HEK293T (cell line): ENCODE measurements around the gene ERC2.

ENCODE experiments used
- CTCF ChIA-PET: fragments of 350-600 bp; formaldehyde crosslinking; extraction: SDS; loops from one replicate; lab custom pipeline; 2021; ENCODE audit warnings: antibody characterized with exemption, inconsistent platforms; lab: Yijun Ruan, JAX
- POLR2A ChIA-PET: fragments of 350-600 bp; formaldehyde crosslinking; extraction: SDS; loops from one replicate; lab custom pipeline; 2020; ENCODE audit warnings: antibody characterized with exemption, inconsistent platforms; lab: Yijun Ruan, JAX
- DNase-seq: peaks from one replicate; pipeline ENCODE4 v3.0.0; 2012; ENCODE audit warnings: mixed read lengths; ENCODE audit errors: extremely low spot score
- ARNT ChIP-seq: fragments of 450-650 bp; IDR thresholded peaks from 2 replicates; pipeline ENCODE4 v1.6.1; 2017; ENCODE audit warnings: mild to moderate bottlenecking
- BHLHE40 ChIP-seq: fragments of 450-650 bp; IDR thresholded peaks from 2 replicates; pipeline ENCODE4 v1.6.1; 2016; ENCODE audit warnings: mild to moderate bottlenecking, moderate library complexity, borderline replicate concordance
- CTBP1 ChIP-seq: fragments of 450-650 bp; IDR thresholded peaks from 2 replicates; pipeline ENCODE4 v1.6.1; 2016; ENCODE audit warnings: borderline replicate concordance
- ELF4 ChIP-seq: fragments of 450-650 bp; IDR thresholded peaks from 2 replicates; pipeline ENCODE4 v1.6.1; 2017; ENCODE audit warnings: antibody characterized with exemption
- FOXA1 ChIP-seq: fragments of 450-650 bp; IDR thresholded peaks from 2 replicates; pipeline ENCODE4 v1.6.1; 2016; ENCODE audit warnings: mild to moderate bottlenecking
- FOXK2 ChIP-seq: fragments of 450-650 bp; IDR thresholded peaks from 2 replicates; pipeline ENCODE4 v1.6.1; 2016; ENCODE audit warnings: mild to moderate bottlenecking
- FOXM1 ChIP-seq: fragments of 450-650 bp; IDR thresholded peaks from 2 replicates; pipeline ENCODE4 v1.6.1; 2017; ENCODE audit warnings: mild to moderate bottlenecking, borderline replicate concordance
- HDGF ChIP-seq: fragments of 450-650 bp; IDR thresholded peaks from 2 replicates; pipeline ENCODE4 v1.6.1; 2017; ENCODE audit warnings: antibody characterized with exemption, borderline replicate concordance
- L3MBTL2 ChIP-seq: fragments of 450-650 bp; conservative IDR thresholded peaks from 2 replicates; pipeline ENCODE4 v1.6.1; 2016; ENCODE audit warnings: mild to moderate bottlenecking
- LEF1 ChIP-seq: fragments of 450-650 bp; IDR thresholded peaks from 2 replicates; pipeline ENCODE4 v1.6.1; 2017; ENCODE audit warnings: mild to moderate bottlenecking, borderline replicate concordance
- NFRKB ChIP-seq: fragments of 450-650 bp; IDR thresholded peaks from 2 replicates; pipeline ENCODE4 v1.6.1; 2016; ENCODE audit warnings: mild to moderate bottlenecking, moderate library complexity
- SP1 ChIP-seq: fragments of 450-650 bp; IDR thresholded peaks from 2 replicates; pipeline ENCODE4 v1.6.1; 2017
- SUZ12 ChIP-seq: fragments of 450-650 bp; IDR thresholded peaks from 2 replicates; pipeline ENCODE4 v1.6.1; 2016; ENCODE audit warnings: mild to moderate bottlenecking
- TARDBP ChIP-seq: fragments of 450-650 bp; IDR thresholded peaks from 2 replicates; pipeline ENCODE4 v1.6.1; 2016
- ZNF384 ChIP-seq: fragments of 450-650 bp; IDR thresholded peaks from 2 replicates; pipeline ENCODE4 v1.6.1; 2016
- TF ChIP-seq, protein P1 (sequence below): fragments of 450-650 bp; IDR thresholded peaks from 2 replicates; pipeline ENCODE4 v1.6.1; 2016

Gene ERC2

DNA sequence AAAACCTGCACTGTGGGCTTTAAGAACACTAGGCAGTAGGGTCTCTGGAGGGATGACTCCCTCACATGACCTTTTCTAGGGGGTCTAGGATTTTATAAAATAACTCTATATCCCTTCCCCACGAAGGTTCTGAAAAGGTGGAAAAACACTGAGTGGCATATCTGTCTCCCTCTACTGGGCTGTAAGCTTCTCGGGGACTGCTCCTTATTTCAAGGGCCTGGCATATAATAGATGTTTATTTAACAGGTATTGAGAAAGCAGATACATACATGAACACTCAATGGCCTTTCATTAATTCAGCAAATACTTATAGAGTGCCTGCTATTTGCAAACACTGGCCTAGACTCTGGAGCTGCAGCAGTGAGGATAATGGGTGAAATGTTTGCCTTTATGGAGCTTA is 834.9 kb downstream of the ERC2 start:
- CTCF ChIA-PET, result no interaction called here
- TF ChIP-seq ELF4 (no peak), FOXK2 (no peak), NFRKB (no peak), BHLHE40 (no peak), ZNF384 (no peak), TARDBP (no peak), ARNT (no peak), HDGF (no peak), SUZ12 (no peak), L3MBTL2 (no peak), CTBP1 (no peak), LEF1 (no peak), FOXA1 (no peak), FOXM1 (no peak), SP1 (no peak)
- TF ChIP-seq, protein P1, sequence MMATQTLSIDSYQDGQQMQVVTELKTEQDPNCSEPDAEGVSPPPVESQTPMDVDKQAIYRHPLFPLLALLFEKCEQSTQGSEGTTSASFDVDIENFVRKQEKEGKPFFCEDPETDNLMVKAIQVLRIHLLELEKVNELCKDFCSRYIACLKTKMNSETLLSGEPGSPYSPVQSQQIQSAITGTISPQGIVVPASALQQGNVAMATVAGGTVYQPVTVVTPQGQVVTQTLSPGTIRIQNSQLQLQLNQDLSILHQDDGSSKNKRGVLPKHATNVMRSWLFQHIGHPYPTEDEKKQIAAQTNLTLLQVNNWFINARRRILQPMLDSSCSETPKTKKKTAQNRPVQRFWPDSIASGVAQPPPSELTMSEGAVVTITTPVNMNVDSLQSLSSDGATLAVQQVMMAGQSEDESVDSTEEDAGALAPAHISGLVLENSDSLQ, result no peak
- POLR2A ChIA-PET, result interaction anchor here (0.6 kb wide), 1 partner anchor 144 kb away, joined by 3 read pairs; no protein-coding TSS in a partner anchor
- no peak for DNase-seq

DNA sequence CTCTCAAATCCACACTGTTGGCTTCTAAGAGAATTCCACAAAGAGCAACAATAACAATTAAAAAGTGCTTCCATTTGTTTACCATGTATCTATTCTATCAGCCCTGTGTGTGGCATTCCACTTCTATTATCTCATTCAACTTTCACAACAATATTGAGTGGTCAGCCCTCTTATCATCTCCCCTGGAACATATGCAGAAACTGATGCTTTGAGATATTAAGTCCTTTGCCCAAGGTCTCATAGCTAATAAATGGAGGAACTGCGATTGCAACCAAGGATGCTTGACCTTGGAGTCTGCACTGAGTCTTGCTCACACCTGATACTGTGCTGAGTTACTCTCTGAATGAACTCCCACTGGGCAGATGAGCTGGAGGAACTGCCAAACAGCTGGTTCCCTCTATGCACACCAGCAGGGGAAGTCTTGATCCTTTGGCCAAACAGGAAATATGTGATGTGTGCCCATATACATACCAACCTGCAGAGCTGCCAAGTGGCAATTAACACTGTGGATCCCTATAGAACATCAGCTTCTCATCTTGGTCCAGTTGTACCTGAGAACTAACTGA is 836.4 kb downstream of the ERC2 start:
- ChIA-PET POLR2A (no interaction called here), CTCF (no interaction called here)
- DNase-seq, result no peak
- no peak for TF ChIP-seq HDGF
- TF ChIP-seq CTBP1, result no peak
- no peak for TF ChIP-seq FOXA1
- TF ChIP-seq NFRKB, result no peak
- TF ChIP-seq ARNT, result no peak
- no peak for TF ChIP-seq ZNF384
- no peak for TF ChIP-seq L3MBTL2
- TF ChIP-seq FOXK2, result no peak
- TF ChIP-seq BHLHE40, result no peak
- TF ChIP-seq, protein P1, result no peak
- no peak for TF ChIP-seq SP1
- TF ChIP-seq LEF1, result no peak
- TF ChIP-seq FOXM1, result no peak
- TF ChIP-seq ELF4, result no peak
- no peak for TF ChIP-seq TARDBP
- no peak for TF ChIP-seq SUZ12

DNA sequence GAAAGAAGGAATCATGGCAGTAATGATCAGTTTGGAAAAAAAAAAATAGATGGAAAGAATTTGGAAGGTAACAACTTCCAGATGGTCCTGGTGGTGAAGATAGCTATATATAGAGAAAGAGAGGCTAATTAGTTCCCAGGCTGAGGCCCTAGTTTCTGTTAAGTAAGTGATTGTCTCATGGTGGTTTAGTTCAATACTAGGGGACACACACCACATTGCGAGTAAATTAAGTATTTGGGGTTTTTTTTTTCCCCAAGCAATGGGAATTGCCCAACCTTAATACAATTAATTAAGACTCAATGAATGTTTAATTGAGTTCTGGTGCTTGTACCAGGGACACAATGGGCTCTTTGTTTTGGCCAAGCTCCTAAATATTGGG is 837.4 kb downstream of the ERC2 start:
- TF ChIP-seq BHLHE40 (no peak), ELF4 (no peak), FOXK2 (no peak), FOXM1 (no peak), SP1 (no peak), HDGF (no peak)
- ChIA-PET CTCF (interaction anchor here (0.6 kb wide), 1 partner anchor 11 kb away, joined by 8 read pairs; no protein-coding TSS in a partner anchor), POLR2A (no interaction called here)
- DNase-seq, result no peak

DNA sequence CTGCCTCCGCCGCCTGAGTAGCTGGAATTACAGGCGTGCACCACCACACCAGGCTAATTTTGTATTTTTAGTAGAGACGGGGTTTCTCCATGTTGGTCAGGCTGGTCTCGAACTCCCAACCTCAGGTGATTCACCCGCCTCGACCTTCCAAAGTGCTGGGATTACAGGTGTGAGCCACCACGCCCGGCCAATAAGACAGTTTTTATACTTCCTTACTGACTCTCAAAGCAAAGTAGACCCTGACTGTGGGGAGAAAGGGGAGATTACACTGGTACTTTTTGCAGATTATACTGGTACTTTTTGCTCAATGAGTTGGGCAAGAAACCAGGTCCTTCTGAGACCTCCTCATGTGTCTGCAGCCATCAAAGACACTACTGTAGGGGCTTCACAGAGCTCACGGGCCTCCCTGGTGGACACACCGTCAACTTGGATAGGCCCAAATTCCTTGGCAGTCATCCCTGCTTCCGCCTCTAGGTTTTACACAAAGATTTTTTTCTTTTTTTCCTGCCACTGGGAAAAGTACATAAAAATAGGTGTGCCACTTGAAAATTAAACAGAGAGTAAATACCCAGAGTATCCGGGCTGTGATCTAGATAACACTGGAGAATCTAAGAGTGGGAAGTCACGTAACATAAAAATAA is 837.9 kb downstream of the ERC2 start:
- no peak for DNase-seq
- ChIA-PET POLR2A (no interaction called here), CTCF (interaction anchor here (0.6 kb wide), 1 partner anchor 11 kb away, joined by 8 read pairs; no protein-coding TSS in a partner anchor)
- TF ChIP-seq FOXK2 (no peak), ELF4 (no peak), BHLHE40 (no peak), FOXM1 (no peak), SP1 (no peak), ZNF384 (no peak), FOXA1 (no peak), CTBP1 (no peak)

DNA sequence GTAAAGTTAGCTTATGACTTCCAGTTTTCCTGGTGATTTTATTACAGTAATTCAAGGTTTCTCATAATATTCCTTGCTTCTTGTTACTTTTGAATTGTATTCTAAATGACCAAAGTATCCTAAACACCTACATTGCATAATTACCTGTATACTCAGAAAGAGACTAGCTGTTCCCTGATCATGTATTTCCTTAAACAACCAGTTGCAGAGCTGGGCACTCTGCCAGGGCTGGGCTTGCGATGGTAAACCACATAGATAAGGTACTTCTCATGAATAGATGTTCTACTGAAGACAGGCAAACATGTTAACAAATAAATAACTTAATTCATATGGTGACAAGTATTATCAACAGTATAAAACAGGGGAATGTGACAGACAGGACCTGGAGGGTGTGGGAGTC is 838.8 kb downstream of the ERC2 start:
- ChIA-PET CTCF (no interaction called here), POLR2A (no interaction called here)
- TF ChIP-seq ELF4, result no peak
- TF ChIP-seq FOXK2, result no peak
- TF ChIP-seq NFRKB, result no peak
- no peak for TF ChIP-seq BHLHE40
- no peak for TF ChIP-seq ARNT
- TF ChIP-seq SUZ12, result no peak
- no peak for DNase-seq

DNA sequence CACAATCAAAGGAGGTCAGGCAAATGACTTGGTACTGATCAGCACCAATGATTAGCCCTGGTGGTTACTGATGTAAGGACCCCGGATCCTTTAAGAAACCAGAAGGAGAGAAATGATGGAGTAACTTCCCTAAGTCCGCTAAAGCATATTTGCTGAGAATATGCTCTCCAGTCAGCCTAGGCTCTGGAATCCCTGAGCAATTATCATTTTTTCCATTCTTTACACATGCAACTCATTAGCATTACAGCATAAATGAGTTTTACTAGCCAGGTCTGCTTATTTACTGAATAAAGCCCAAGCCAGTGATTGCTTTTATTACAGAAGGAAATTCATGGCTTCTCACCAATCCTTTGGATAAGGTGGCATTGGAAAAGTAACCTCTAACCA is 842.0 kb downstream of the ERC2 start:
- DNase-seq, result no peak
- ChIA-PET POLR2A (no interaction called here), CTCF (no interaction called here)
- TF ChIP-seq FOXA1, result no peak
- no peak for TF ChIP-seq ZNF384
- no peak for TF ChIP-seq TARDBP
- no peak for TF ChIP-seq FOXK2
- TF ChIP-seq BHLHE40, result no peak
- TF ChIP-seq ELF4, result no peak
- TF ChIP-seq SP1, result no peak
- TF ChIP-seq, protein P1, result no peak
- no peak for TF ChIP-seq L3MBTL2
- TF ChIP-seq LEF1, result no peak
- TF ChIP-seq CTBP1, result no peak
- TF ChIP-seq NFRKB, result no peak
- no peak for TF ChIP-seq HDGF
- no peak for TF ChIP-seq ARNT
- TF ChIP-seq SUZ12, result no peak
- no peak for TF ChIP-seq FOXM1
